Gastroesophageal sphincter (tissue), 3 donors: ENCODE data around the gene MYO9A.

Experiments used
- EP300 ChIP-seq: sonication (generic); formaldehyde crosslinking; IDR thresholded peaks from one replicate; pipeline ENCODE4 v1.6.1; 2017; ENCODE audit warnings: antibody characterized with exemption, mild to moderate bottlenecking
- POLR2A ChIP-seq, 2 donors: fragments of 450-650 bp; IDR thresholded peaks; one replicate each; pipeline ENCODE4 v1.6.1; 2017; ENCODE audit warnings: antibody characterized with exemption in 2 of 2, mild to moderate bottlenecking in 2 of 2, moderate library complexity in 1 of 2
- TF ChIP-seq, protein P1 (sequence below), 4 experiments: fragments of 200-600 bp in 2 of 4; fragments of 450-650 bp in 2 of 4; sonication (generic) in 1 of 4; IDR thresholded peaks; one replicate each; pipeline ENCODE4 v1.5.1; 2017 to 2019; ENCODE audit warnings: antibody characterized with exemption in 4 of 4, mild to moderate bottlenecking in 2 of 4, moderate library complexity in 2 of 4

DNA sequence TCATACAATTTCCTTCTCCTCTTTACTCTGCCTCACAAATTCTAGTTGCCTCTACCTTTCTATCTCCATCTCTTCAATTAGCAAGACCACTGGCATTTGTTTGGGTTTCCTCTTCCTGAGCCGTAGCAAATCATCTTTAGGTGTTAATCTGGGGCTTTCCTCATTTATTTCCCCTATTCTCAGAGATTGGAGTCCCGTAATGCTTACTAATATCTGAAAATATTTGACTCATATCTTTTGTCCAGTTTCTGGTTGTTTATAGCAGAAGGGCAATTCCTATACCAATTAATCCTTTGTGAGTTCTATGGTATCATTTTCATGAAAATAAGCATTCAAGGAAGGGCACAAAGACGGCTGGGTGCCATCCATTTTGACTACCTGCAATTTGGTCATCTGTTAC is 203.9 kb downstream of the MYO9A start:
- TF ChIP-seq POLR2A (IDR thresholded peaks at IDR 0.05) (no peak), EP300 (no peak)
- TF ChIP-seq, protein P1, sequence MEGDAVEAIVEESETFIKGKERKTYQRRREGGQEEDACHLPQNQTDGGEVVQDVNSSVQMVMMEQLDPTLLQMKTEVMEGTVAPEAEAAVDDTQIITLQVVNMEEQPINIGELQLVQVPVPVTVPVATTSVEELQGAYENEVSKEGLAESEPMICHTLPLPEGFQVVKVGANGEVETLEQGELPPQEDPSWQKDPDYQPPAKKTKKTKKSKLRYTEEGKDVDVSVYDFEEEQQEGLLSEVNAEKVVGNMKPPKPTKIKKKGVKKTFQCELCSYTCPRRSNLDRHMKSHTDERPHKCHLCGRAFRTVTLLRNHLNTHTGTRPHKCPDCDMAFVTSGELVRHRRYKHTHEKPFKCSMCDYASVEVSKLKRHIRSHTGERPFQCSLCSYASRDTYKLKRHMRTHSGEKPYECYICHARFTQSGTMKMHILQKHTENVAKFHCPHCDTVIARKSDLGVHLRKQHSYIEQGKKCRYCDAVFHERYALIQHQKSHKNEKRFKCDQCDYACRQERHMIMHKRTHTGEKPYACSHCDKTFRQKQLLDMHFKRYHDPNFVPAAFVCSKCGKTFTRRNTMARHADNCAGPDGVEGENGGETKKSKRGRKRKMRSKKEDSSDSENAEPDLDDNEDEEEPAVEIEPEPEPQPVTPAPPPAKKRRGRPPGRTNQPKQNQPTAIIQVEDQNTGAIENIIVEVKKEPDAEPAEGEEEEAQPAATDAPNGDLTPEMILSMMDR (IDR thresholded peaks at IDR 0.05), result no peak
